GM18499 (cell line): Measurements from ENCODE around the gene MRC1.

ENCODE experiments used
- ATAC-seq: cut with Tn5 transposase; IDR thresholded peaks from one replicate; pipeline ENCODE4 v1.9.1; 2021; ENCODE audit warnings: moderate number of reproducible peaks; ENCODE audit not compliant: insufficient read depth, unreplicated experiment

MRC1 gene

DNA sequence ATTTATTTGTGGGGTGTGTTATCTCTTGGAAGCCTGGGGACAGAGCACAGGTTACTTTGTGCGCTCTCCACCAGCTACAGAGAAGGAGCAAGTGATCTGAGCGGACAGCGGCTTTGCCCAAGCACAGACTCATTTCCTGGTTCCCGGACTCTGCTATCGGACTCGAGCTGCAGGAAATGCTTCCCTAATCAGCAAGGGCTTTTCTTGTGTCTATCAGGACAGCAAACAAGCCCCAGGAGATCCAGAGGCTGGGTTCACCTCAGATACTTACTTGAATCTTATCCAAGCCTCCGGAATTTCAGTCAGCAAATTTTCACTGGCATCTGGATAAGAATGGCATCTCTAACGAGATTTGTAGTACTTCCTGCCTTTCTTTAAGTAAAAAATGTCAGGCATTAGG is 27.8 kb downstream of the MRC1 start:
- no peak for ATAC-seq

DNA sequence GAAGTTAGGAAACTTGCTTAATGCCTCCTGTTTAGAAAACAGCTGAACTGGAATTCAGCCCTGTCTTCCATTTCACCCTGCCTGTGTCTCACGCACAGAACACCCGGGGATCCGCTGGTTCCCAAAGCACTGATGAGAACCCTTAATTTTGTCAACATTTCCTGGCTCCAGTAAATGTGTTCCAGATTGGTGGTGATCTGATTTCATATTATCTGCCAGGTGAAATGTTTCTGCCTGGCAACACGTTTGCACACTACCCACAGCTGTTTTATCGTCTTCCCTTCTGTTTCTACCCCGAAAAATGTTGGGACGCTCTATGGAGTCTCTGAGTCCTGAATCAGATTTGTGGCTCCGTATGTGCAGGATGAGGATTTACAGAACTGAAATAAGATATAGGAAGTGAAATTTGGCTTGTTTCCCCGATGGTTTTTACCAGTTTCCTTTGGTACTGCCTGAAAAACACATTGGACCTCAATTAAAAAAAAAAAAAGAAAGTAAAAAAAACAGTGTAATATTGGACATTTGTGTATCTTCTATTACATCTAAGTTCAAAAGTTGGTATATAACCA is 29.0 kb downstream of the MRC1 start:
- ATAC-seq = no peak

DNA sequence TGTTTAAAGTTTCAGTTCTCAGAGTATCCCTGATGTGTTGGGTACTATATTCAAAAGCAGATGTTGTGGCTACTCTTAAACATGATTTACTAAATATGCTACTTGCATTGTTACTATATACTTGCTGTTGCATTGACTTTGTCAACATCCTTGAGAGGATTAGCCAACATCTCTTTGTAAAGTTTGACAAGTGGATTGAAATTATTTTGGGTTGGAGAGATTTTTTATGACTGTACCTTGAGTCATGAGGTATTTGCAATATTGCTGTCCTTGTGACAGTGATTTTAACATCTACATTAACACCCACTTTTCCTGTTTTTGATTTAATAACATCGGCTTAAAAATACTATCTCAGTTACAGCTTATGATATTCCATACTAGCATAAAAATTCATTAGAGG is 31.9 kb downstream of the MRC1 start:
- ATAC-seq = no peak

DNA sequence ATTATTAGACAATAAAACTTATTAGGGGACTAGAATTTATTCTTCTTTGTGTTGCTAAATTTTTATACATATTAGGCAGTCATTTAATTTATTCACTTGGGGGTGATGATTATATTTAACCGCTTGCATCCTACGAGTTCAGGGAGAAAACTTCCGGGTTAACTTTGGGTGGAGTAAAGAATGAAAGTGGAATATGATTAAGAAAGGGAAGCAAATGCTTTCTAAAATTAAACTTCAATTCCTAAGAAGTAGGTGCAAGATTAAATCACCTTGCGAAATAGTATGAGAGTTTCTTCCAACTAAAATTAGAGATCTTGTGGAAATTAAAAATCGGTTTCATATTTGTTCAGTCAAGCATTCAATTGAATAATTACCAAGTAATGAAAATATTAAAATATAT is 33.5 kb downstream of the MRC1 start:
- ATAC-seq = no peak

DNA sequence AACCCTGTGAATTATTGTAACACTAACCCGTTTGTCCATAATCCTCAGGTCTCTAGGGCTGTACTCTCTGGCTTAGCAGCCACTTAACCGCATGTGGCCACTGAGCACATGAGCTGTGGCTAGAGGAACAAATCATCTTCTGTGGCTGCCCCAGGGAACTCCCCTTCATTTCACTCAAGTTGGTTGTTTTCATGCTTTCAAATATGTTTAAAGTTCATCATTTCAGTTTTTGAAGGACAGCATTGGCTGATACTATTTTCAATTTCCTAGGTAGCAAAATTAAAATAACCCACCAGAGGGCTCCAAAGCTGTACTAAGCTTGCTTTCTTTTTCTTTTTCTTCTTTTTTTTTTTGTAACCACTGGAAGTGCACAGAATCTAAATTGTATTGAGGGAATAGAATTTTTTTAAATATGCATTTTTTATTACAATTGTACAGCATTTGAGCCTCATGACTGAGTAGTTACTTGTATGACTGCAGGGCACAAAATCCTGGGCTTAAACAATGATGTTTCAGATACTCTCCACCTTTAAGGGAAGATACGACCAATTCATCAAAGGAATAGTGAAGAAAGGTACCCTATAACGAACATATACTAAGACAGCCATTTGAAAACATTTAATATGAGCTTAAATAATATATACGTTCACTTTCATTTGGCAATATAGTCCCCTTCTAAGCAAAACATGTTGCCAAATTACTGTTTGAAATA is 38.6 kb downstream of the MRC1 start:
- no peak for ATAC-seq

DNA sequence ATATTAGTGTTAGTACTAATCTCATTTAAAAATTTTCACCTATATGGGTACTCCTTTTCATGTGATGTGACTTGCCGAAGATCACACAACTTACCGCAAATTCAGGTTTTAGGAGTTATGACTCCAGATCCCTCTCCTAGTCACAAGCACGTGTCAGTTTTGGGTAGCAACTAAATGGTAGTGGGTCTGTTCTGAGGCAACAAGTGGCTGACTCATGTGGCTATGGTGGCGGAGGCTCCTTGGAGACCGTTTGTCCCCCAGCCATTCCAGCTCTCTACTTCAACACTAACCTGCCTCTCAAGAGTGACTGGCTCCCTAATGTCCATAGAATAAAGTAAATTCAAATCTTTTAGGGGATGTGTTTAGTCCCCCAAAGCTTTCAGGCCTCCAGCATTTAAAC is 39.5 kb downstream of the MRC1 start:
- ATAC-seq = no peak

DNA sequence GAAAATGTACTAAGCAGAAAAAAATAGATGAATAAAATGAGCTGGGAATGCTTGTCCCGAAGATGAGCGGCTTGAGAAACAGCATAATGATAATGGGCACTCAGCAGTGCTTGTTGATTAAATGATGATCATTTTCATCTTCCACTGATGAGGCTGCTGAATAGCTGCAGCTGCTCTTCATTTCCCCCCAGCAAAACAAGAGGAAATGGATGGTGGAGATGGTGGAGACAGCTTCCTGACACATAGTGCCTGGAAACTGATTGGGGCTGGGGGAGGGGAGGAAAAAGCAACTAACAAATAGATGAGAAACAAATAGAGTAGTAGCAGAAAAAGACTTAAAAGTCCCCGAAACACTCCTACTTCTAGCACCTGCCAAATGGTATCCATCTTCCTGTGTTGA is 41.4 kb downstream of the MRC1 start:
- ATAC-seq = no peak

DNA sequence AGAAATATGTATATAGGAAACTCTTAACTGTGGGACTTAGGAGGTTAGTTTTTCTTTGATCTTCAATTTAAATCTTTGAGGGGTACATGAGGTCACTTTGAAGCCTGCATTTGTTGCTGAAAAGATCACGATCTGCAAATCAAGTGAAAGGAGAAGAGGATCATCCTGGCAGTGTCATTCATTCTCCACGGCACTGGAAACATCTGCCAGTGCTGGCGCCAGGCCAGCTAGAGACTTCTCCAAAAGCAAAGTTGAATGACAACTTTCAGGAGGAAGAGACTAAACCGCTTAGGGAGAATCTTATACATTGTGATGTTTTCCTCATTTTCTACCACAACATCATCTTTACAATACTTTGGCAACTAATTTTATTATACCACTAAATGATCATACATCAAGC is 42.5 kb downstream of the MRC1 start:
- ATAC-seq = no peak

DNA sequence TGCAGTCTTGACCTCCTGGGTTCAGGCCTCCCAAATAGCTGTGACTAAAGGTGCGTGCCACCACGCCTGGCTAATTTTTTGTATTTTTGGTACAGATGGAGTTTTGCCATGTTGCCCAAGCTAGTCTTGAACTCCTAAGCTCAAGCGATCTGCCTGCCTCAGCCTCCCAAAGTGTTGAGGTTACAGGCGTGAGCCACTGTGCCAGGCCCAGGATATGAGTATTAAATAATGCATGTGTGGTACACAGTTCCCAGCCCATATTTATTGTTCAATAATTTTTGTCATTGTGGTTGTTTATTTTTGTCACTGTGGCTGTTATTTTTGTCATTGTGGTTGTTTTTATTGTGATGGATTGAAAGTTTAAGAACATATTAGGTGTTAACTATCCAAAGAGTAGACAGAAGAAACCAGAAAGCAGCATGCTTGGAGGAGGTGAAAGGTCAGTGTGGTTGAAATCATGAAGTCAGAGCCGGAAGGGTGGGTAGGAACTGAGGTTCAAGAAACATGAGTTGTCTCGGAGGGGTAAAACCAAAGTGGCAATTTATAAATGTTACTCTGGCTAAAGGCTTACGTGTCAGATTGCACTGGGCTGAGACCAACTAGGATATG is 45.0 kb downstream of the MRC1 start:
- no peak for ATAC-seq

DNA sequence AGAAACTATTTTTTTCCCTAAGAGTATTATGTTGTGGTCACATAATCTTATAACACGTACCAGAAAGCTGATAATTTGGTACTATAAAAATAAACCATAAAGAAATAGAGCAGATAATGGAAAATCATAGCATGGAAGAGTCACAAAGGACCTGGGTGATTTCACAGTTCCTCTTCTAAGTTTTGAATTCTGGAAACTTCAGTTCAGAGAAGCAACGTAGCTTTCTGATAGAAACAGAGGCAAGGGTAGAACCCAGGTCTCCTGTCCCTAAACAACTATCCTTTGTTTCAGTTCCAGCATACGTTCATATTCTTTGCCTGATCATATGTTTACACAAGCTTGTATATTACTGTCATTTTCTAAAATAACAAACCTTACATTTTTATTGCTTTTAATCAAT is 47.9 kb downstream of the MRC1 start:
- no peak for ATAC-seq

DNA sequence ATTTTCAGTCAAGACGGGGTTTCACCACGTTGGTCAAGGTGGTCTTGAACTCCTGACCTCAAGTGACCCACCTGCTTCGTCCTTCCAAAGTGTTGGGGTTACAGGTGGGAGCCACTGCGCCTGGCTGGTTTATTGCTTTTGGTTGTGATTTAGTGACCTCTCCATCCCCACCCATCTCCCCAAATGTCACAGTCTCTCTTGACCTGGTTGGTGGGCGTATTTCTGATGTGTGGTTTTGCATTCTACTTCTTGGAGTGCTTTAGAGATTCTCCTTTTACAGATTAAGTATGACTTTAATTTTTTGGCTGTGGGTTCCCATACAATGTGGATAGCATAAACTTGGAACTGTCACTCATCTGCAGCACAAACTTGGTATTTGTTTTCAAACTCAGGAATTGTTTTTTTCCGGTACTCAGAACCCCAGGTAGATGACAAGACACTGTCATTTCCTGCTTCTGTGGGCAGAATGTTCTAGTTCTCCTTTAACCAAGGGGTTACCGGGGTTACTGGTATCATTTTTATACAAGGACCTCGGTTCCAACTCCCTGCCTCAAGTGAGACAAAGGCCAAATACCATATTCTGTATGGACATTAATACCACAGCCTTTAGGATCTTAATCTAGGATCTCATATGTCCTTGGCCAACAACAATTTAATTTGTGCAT is 50.5 kb downstream of the MRC1 start:
- no peak for ATAC-seq

DNA sequence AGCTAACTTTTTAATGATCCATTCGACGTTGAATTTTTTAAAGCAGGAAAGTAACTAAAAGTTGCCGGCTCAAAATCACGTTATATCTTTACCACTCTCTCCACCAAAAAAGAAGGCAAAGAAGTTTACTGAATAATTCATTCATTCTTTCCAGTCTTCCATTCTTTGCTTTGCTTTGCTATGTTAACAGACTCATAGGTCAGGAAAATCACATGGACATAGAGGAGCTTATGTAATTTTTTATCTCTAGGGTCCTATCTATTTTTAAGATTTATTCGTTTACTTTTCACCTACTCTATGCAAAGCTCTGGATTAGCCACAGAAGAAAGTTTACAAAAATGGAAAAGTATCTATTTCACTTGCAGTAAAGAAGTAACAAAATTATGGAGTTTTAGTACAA is 52.6 kb downstream of the MRC1 start:
- ATAC-seq = no peak

DNA sequence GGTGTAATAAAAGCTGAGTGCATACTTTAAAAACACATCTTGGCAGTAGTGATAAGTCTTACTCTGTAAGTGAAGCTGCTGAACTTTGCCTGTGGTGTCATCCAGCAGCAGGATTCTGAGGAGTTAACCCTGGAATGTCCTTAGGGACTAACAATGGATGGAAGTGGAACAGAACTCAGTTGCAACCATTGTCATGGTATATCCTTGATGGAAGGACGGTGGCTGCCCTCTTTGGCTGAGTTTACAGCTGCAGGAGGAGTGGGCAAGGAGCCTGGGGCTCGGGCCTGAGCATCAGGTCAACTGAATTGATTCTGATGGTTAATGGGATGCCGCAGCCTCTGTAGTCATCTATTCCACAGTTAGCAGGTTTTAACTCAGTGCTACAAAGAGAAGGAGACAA is 56.2 kb downstream of the MRC1 start:
- ATAC-seq = no peak

DNA sequence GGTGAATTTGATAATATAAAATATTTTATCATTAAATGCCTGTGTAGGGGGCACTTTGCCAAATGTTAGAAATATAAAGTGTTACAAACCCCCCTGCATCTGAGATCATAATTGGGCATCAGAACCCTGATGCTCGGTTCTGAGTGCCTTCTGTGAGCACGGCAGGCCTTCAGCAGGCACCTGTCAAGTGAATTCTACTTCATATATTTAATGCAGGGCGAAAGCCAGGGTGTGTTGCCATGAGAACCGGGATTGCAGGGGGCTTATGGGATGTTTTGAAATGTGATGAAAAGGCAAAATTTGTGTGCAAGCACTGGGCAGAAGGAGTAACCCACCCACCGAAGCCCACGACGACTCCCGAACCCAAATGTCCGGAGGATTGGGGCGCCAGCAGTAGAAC is 57.2 kb downstream of the MRC1 start:
- no peak for ATAC-seq

DNA sequence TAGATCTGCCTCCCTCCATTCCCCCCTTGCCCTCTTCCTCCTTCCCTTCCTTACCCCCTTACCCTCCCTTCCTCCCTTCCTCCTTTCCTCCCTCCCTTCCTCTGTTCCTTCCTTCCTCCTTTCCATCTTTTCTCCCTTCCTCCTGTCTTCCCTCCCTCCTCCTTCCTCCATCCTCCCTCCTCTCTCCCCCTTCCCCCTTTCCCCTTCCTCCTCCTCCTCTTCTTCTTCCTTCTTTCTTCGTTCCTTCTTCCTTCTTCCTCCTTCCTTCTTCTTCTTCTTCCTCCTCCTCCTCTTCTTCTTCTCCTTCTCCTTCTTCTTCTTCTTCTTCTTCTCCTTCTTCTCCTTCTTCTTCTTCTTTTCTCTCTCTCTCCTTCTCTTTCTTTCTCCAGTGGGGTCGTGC is 57.9 kb downstream of the MRC1 start:
- ATAC-seq = no peak

DNA sequence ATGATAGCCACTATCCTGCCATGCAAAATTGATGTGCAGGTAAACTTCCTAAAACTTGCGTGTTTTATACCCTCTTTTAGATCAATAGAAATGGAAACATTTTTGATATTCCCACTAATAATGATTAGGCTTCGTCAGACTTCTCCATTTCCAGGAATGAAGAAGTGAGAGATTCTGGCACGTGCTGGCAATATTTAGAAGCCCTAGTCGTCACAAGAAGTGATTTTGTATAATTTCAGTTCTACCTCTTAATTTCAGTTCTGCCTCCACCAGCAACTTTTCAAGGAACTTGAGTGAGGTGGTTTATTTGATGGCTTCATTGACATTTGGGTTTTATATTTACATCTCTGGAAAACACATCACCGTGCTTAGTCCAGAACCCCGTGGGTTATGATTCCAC is 61.9 kb downstream of the MRC1 start:
- ATAC-seq = no peak

DNA sequence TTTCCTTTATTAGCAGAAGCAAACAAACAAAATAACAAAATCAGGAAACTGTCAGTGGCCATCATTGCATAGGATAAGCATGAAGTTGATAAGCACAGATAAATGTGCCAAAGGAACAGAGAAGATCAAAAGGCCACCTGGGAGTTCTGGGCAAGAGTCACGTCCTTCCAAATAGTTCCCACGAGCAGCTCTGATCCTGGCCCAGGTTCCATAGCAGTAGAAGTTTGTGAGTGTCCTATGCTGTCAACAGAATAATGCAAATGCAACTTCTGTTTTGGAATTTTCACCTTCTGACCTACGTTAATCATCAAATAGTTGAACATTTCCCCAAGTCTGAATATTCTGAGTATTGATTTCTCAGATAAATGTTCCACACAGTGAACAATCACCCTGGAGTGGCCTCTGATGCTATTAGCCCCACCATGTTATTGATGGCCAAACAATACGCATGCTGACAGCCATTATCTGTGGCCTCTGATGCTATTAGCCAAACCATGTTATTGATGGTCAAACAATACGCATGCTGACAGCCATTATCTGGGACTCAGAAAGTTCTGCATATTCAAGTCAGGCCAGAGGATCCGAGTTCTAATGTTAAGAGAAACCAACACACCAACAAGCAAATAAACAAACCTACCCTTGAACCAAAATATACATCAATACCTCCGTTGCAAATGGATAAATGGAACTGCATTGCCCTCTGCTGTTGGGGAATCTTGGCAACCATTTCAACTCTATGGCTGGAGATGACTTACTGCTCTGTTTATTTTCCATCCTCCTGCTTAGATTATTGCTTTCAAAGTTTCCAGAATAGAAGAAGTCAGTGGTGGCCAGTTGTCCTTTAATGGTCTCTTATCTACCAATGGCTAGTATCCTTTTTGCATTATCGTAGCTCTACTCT is 63.3 kb downstream of the MRC1 start:
- ATAC-seq = no peak

DNA sequence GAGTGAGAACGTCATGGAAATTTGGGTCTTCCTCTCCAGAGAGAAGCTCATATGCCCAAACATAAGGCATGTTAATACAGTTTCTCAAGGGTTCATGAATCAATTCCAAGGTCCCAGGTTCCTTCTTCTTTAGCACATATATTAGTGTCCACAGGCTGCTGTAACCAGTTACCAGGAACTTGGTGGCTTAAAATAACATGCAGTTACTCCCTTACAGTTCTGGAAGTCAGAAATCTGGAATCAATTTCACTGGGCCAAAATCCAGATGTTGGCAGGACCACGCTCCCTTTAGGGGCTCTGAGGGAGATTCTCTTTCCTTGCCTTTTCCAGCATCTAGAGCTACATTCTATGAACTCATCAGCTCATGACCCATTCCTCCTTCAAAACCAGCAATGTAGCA is 64.8 kb downstream of the MRC1 start:
- no peak for ATAC-seq

DNA sequence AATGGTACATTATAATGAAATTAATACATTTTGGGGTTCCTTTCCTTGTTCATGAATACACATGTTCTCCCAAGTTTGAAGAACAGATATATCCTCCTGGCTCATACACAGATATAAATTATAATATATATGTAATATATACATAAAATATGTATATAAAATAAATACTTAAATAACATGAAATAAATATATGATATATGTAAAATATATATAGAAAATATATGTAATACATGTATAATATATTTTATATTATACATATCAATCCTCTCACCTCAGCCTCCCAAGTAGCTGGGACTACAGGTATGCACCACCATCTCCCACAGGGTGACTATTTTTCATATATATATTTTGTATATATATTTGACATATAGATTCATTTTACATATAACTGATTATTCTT is 68.0 kb downstream of the MRC1 start:
- no peak for ATAC-seq

DNA sequence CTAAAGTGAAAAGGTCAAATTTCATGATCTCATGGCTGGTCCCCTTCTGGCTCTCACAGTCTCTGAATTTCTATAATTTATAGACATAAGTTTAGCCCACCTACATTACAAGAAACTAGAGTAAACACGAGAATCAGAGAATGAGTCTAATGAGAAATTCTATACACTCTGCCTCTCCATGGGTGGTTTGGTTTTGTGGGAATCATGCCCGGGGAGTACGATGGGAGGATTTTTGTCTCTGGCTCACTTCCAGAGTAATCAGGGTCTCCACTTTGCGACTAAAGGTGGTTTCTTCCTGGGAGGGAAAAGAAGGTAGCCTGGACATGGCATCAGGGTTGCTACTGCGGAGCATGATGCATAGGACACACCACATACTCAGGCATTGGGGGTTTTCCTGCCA is 69.7 kb downstream of the MRC1 start:
- no peak for ATAC-seq

DNA sequence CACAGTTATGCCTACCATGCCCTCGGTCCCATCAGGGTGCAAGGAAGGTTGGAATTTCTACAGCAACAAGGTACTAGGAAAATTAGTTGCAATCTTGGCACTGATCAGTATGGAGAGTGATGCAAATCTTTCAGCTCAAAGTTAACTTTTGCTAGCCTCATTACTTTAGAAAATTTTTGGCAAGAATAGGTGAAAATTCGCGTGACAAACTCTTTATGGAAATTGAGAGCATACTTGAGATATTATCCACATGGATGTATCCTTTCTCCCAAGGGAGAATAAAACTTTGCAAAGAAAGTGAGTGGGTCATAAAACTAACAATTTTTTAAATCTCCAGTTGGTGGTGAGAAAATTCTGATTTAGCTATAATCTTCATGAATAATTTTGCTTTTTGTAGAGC is 71.5 kb downstream of the MRC1 start:
- ATAC-seq = no peak
